Measurements from ENCODE around the gene CYP4V2.
"Not testable (repeated sequence)": the region's sequence is repeated elsewhere in the genome, so short reads cannot be mapped to it uniquely, and the experiment has no call there.

CYP4V2 gene

GRCh38 chr4:186227744-186228513 is 36.6 kb downstream of the CYP4V2 start:
- DNase-seq, result no peak

- no peak for DNase-seq
Observed at GRCh38 chr4:186228514-186228894, 37.1 kb downstream of the CYP4V2 start.

DNA sequence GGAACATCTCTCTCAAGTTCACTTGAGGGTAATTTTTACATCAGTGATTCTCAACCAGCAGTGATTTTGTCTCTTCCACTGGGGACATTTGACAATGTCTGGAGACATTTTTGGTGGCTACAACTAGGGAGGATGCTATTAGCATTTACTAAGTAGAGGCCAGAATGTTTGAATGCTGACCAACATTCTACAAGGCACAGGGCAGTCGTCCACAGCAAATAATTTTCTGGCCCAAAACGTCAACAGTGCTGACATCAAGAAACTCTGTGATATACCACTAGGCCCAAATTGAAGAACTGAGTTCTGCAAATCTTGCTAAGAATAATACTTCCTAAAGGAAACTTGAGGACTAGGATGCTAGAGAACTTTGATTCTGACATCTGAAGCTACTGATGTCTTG is 43.0 kb downstream of the CYP4V2 start:
- DNase-seq, result no peak

DNA sequence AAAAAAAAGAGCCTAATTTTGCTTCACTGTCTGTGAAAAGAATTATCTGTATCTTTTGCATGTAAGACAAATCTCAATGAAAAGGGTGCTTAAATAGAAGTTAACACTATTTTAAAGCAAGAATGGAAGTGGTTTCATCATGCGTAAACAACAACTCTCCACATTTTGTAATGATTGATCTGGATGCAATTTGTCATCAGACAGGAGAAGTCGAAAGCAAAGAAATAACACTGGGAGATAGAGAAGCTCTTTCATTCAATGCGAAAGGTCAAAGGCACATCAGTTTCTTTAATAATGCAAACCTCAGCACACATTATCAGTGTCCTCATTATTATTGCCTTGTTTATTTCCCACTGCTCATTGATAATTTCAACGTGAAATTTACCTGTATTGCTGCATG is 44.8 kb downstream of the CYP4V2 start:
- no peak for DNase-seq

GRCh38 chr4:186240452-186240847 is 49.1 kb downstream of the CYP4V2 start:
- no peak for DNase-seq

DNA sequence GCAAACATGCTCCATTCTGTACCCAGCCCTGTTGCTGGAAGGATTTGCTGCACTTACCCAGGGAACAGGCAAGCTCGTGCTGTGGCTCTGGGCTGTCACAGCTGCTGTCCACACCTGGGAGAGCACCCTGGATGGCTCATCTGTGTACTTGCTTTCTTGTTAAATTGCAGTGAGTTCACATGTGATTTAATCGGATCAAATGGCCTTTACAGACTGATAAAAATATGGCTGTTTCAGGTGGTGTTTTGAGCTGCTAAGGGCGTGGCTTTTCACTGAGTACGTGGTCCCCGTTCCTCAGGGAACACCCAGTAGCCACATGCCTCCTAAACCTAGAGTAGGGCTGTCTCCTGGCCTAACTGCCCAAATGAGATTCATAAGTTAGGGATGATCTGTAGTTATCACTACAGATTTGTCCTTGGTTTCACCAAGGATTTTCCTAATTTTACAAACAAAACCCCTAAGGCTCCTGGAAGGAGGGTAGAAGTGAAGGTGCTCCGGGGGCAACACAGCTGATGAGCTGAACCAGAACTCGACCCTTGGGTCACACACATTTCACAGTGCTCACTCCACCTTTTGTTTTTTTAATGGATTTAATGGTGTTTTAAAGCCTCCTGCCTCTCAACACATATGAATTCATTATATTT is 49.6 kb downstream of the CYP4V2 start:
- no peak for DNase-seq

- DNase-seq, result no peak
Observed at GRCh38 chr4:186241616-186242015, 50.2 kb downstream of the CYP4V2 start.

DNA sequence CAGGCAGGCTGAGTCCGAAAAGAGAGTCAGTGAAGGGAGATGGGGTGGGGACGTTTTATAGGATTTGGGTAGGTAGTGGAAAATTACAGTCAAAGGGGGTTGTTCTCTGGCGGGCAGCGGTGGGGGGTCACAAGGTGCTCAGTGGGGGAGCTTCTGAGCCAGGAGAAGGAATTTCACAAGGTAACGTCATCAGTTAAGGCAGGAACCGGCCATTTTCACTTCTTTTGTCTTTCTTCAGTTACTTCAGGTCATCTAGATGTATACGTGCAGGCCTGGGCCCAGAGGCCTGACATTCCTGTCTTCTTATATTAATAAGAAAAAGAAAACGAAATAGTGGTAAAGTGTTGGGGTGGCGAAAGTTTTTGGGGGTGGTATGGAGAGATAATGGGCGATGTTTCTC is 50.7 kb downstream of the CYP4V2 start:
- not testable (repeated sequence) for DNase-seq

DNA sequence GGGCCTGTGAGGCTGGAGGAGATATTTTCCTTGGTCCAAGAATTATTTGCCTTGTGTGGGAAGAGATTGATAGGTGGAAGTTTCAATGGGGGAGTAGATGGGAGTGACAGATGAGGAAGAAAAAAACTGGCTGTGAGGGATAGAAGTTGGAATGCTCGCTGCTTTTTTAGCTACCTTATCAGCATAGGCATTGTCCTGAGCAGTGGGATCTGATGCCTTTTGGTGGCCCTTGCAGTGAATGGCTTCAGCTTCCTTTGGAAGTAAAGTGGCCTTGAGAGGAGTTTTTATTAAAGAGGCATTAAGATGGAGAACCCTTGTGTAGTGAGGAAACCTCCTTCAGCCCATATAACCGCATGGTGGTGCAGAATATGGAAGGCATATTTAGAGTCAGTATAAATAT is 52.0 kb downstream of the CYP4V2 start:
- no peak for DNase-seq

DNA sequence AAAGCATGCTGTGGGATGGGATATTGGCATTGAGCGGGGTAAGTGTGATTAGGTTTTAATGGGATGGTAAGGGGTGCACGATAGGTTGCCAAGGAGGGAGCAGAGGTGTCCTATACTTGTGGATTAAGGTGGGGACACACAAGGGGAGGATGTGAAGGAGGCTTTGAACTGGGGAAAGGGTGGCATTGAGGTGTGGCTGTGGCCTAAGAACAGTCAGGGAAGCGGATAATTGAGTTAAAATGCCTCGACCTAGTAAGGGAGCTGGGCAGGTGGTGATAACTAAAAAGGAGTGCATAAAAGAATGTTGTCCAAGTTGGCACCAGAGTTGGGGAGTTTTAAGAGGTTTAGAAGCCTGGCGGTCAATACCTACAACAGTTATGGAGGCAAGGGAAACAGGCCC is 53.5 kb downstream of the CYP4V2 start:
- DNase-seq, result no peak

DNA sequence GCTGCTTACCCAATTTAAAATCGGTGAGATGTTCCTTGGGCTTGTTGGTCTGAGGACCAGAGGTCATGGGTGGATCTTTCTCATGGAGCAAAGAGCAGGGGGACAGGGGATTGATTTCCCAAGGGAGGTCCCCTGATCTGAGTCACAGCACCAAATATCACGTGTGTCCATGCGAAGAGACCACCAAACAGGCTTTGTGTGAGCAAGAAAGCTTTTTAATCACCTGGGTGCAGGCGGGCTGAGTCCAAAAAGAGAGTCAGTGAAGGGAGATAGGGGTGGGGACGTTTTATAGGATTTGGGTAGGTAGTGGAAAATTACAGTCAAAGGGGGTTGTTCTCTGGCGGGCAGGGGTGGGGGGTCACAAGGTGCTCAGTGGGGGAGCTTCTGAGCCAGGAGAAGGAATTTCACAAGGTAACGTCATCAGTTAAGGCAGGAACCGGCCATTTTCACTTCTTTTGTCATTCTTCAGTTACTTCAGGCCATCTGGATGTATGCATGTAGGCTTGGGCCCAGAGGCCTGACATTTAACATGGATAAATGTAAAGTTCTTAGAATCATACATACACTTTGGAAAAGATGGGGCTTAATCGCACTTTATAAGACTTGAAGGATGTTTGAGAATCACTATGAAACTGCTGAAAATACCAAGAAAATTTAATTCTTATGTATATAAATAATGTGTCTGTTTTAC is 55.8 kb downstream of the CYP4V2 start:
- not testable (repeated sequence) for DNase-seq

DNA sequence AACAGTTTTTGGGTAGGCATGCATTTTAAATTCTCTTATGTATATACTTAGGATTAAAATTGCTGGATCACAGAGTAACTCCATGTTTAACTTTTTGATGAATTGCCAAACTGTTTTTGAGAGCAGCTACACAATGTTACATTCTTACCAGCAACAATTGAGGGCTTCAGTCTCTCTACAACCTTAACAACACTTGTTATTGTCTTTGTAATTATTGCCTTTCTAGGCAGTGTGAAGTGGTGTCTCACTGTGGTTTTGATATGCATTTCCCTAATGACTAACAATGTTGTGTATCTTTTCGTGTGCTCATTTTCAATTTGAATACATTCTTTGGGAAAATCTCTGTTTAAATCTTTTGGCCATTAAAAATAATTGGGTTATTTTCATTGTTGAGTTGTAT is 57.3 kb downstream of the CYP4V2 start:
- DNase-seq, result no peak

- DNase-seq, result no peak
Observed at GRCh38 chr4:186249785-186250754, 58.7 kb downstream of the CYP4V2 start.

- DNase-seq, result no peak
Observed at GRCh38 chr4:186250760-186251159, 59.4 kb downstream of the CYP4V2 start.

DNA sequence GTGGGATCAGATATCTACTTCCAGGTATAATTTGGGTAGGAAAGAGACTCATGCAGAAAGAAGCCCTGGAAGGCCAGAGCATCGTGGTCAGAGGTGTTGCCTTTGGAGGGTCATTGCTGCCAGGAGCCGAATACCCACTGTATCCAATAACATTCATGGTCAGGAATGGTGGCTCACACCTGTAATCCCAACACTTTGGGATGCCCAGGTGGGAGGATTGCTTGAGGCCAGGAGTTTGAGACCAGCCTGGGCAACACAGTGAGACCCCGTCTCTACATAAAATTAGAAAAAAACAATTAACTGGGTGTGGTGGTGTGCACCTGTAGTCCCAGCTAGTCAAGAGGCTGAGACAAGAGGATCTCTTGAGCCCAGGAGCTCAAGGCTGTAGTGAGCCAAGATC is 63.8 kb downstream of the CYP4V2 start:
- no peak for DNase-seq

DNA sequence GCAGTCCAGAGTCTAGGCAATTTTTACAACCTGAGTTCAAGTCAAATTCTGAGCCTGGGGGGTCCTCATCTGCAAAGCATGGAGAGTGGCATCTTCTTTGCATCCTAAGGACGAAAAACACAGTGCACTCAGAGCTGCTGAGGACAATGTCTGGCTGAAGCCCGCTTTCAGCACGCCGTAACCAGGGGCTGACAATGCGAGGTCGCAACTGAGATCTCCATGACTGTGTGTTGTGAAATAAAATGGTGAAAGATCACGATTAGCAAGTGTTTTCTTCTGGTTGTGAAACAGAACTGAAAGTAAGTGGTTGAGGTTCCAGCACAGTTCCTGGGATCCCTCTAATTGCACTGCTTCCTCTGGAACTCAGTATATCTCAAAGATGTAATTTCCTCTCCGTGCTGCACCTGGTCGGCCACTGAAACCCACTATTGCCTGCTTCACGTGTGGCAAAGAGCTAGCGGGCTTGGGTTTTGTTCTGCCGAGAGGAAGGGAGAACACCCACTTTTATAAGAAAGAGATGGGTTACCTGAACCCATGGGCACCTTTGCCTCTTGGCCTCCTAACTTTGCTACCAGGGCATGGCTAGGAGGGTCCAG is 66.9 kb downstream of the CYP4V2 start:
- no peak for DNase-seq

GRCh38 chr4:186260117-186260503 is 68.7 kb downstream of the CYP4V2 start:
- no peak for DNase-seq
